SU-DHL-6 (cell line): ENCODE results near the gene SELENOH.

ENCODE experiments used
- EZH2phosphoT487 ChIP-seq: fragments of 200-600 bp; sonication (generic), shearing (Covaris generic); conservative IDR thresholded peaks from 2 replicates; pipeline ENCODE4 v1.6.1; 2018; ENCODE audit warnings: mild to moderate bottlenecking, antibody characterized with exemption, low read length, moderate library complexity, mixed read lengths
- TF ChIP-seq, protein P1 (sequence below): fragments of 200-600 bp; sonication (generic); IDR thresholded peaks from one replicate; pipeline ENCODE4 v1.5.1; 2017; ENCODE audit warnings: antibody characterized with exemption, mild to moderate bottlenecking, low read length, moderate library complexity; ENCODE audit not compliant: insufficient read depth, poor library complexity, severe bottlenecking

GRCh38 chr11:57777969-57778317 lies 36.7 kb downstream of the SELENOH start:
- TF ChIP-seq, protein P1, sequence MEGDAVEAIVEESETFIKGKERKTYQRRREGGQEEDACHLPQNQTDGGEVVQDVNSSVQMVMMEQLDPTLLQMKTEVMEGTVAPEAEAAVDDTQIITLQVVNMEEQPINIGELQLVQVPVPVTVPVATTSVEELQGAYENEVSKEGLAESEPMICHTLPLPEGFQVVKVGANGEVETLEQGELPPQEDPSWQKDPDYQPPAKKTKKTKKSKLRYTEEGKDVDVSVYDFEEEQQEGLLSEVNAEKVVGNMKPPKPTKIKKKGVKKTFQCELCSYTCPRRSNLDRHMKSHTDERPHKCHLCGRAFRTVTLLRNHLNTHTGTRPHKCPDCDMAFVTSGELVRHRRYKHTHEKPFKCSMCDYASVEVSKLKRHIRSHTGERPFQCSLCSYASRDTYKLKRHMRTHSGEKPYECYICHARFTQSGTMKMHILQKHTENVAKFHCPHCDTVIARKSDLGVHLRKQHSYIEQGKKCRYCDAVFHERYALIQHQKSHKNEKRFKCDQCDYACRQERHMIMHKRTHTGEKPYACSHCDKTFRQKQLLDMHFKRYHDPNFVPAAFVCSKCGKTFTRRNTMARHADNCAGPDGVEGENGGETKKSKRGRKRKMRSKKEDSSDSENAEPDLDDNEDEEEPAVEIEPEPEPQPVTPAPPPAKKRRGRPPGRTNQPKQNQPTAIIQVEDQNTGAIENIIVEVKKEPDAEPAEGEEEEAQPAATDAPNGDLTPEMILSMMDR: no peak
- no peak for TF ChIP-seq EZH2phosphoT487
